Measurements from ENCODE around the gene SAE1. TPM values are rescaled to one million over a fixed set of nuclear protein-coding genes. Genes with fewer than 3 reads are reported as not detected.

SAE1 gene
- total and polyA plus RNA-seq, 8 donors, result 16.2 to 373 (median 43.5) TPM

DNA sequence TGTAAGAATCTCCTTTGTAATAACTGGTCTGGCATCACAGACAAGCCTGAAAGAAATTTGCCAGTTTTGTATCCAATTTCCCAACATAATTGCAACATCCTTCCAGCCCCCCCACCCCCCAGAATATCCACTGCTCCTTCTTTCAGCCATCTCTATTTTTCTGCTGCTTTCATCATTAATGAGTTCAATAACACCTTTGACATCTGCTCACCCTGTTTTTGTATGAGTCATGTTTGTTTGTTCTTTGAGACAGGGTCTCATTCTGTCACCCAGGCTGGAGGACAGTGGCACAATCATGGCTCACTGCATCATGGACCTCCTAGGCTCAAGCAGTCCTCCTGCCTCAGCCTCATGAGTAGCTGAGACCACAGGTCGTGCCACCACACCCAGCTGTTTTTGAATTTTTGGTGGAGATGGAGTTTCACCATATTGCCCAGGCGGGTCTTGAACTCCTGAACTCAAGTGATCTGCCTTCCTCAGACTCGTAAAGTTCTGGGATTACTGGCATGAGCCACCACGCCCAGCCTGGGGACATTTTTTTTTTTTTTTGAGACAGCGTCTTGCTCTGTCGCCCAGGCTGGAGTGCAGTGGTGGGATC is 10.1 kb upstream of the SAE1 start:
- H3K4me1 ChIP-seq, result peaks cover 0 to 9% (median 7%) of the 10 kb centered on the region in 4 donors
- intact Hi-C loops (cut with DNase I; ENCODE audit: low total_unique reads), result loop anchor here (5.0 kb wide), 1 partner anchor 38 kb away; no protein-coding TSS in a partner anchor
- H3K4me3 ChIP-seq, result no peak overlapping the region
- no peak overlapping the region for H3K27ac ChIP-seq
- WGBS, 5 donors, result 82 to 89% (median 88%) methylated on average over 6 of the region's 6 CpGs
- no peaks in the 10 kb centered on the region for H3K36me3 ChIP-seq
- H3K9me3 ChIP-seq, result no peaks in the 10 kb centered on the region
- no peaks in the 10 kb centered on the region for H3K27me3 ChIP-seq
- DNase-seq, result no peak
- TF ChIP-seq EP300 (IDR thresholded peaks at IDR 0.05) (no peak), POLR2AphosphoS5 (IDR thresholded peaks at IDR 0.05) (no peak), POLR2A (IDR thresholded peaks at IDR 0.05) (no peak)

DNA sequence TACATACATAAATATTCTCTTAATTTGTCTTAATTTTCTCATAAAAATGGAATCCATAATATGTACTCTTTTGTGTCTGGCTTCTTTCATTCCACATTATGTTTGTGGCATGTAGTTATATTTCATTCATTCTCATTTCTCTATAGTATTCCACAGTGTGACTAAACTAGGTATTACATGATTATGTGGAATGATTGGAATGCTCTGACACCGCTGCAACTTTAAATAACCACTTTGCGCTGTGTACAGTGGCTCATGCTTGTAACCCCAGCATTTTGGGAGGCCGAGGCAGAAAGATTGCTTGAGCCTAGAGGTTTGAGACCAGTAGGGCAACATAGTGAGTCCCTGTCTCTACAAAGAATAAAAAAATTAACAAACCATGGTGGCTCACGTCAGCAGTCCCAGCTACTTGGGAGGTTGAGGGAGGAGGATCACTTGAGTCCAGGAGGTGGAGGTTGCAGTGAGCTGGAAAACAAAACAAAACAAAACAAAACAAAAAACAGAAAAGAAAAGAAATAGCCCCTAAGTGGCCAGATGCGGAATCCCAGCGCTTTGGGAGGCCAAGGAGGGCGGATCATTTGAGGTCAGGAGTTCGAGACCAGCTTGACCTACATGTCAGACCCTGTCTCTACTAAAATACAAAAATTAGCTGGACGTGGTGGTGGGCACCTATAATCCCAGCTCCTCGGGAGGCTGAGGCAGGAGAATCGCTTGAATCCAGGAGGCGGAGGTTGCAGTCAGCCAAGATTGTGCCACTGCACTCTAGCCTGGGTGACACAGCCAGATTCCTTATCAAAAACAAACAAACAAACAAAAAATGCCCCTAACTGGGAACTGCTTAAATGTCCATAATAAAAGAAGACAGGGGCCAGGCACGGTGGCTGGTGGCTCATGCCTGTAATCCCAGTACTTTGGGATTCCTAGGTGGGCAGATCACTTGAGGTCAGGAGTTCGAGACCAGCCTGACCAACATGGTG is 8.0 kb upstream of the SAE1 start:
- TF ChIP-seq EP300 (IDR thresholded peaks at IDR 0.05), result no peak
- TF ChIP-seq, protein P1, sequence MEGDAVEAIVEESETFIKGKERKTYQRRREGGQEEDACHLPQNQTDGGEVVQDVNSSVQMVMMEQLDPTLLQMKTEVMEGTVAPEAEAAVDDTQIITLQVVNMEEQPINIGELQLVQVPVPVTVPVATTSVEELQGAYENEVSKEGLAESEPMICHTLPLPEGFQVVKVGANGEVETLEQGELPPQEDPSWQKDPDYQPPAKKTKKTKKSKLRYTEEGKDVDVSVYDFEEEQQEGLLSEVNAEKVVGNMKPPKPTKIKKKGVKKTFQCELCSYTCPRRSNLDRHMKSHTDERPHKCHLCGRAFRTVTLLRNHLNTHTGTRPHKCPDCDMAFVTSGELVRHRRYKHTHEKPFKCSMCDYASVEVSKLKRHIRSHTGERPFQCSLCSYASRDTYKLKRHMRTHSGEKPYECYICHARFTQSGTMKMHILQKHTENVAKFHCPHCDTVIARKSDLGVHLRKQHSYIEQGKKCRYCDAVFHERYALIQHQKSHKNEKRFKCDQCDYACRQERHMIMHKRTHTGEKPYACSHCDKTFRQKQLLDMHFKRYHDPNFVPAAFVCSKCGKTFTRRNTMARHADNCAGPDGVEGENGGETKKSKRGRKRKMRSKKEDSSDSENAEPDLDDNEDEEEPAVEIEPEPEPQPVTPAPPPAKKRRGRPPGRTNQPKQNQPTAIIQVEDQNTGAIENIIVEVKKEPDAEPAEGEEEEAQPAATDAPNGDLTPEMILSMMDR (IDR thresholded peaks at IDR 0.05), result no peak
- no peak for TF ChIP-seq POLR2A (IDR thresholded peaks at IDR 0.05)
- TF ChIP-seq POLR2AphosphoS5 (IDR thresholded peaks at IDR 0.05), result no peak
- DNase-seq, result no peak
- Histone ChIP-seq H3K4me3 (no peak overlapping the region), H3K27ac (peak overlapping the region in 1 of 5 donors; percentile 7), H3K9me3 (no peaks in the 10 kb centered on the region), H3K4me1 (peaks cover 0 to 9% (median 7%) of the 10 kb centered on the region in 4 donors), H3K36me3 (no peaks in the 10 kb centered on the region), H3K27me3 (no peaks in the 10 kb centered on the region)
- 75 to 85% (median 78%) methylated on average over 14 of the region's 14 CpGs for WGBS, 5 donors
- intact Hi-C loops (cut with DNase I; ENCODE audit: low total_unique reads), result loop anchor here (5.0 kb wide), 1 partner anchor 40 kb away; no protein-coding TSS in a partner anchor

DNA sequence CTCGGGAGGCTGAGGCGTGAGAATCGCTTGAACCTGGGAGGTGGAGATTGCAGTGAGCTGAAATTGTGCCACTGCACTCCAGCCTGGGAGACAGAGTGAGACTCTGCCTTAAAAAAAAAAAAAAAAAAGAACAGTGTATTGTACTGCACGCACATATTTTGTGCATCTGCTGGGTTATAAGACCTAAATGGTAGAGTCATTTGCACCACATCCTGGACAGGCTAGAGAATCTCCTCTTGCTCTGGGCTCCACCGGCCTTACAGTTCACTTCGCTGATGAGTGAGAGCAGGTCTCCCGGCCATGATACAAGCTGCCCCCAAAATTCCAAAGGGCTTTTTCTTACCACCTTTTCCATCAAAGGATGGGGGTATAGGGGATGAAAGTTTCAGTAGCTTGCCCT is 7.2 kb upstream of the SAE1 start:
- Histone ChIP-seq H3K9me3 (no peaks in the 10 kb centered on the region), H3K27ac (no peak overlapping the region), H3K4me3 (no peak overlapping the region), H3K4me1 (peaks cover 0 to 9% (median 7%) of the 10 kb centered on the region in 4 donors), H3K36me3 (no peaks in the 10 kb centered on the region), H3K27me3 (no peaks in the 10 kb centered on the region)
- intact Hi-C loops (cut with DNase I; ENCODE audit: low total_unique reads), result loop anchor here (5.0 kb wide), 1 partner anchor 41 kb away; no protein-coding TSS in a partner anchor
- no peak for DNase-seq
- 86 to 90% (median 86%) methylated on average over 7 of the region's 7 CpGs for WGBS, 5 donors
- TF ChIP-seq, protein P1 (IDR thresholded peaks at IDR 0.05), result no peak
- TF ChIP-seq POLR2AphosphoS5 (IDR thresholded peaks at IDR 0.05) (no peak), POLR2A (IDR thresholded peaks at IDR 0.05) (no peak), EP300 (IDR thresholded peaks at IDR 0.05) (no peak)

DNA sequence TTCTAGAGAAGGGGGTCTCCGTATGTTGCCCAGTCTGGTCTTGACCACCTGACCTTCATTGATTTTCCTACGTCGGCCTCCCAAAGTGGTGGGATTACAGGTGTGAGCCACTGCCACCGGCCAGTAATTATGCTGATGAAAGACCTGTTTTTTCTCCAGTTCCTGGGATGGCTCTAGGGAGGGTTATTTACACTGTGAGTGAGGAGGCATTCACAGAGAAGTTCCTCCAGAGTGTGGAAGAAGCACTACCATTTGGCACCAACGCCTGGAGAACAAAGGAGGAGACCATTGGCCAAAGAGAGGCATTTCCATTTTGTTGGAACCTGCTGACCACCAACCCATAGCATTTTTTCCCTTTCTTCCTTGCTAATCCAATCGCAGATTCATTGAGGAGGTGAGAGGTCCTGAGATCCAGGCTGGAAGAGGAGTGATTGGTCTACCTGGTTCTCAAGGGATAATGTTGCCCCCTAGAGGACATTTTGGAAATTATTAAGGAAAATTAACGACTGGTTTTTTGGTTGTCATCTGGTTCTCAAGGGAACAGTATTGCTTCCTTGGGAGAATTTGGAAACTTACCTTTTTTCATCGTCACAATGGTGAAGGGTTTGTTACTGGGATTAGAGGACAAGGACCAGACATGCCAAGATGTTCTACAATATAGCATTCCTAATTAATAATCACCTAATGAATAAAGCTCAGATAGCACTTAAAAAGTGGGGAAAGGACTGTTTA is 5.5 kb upstream of the SAE1 start:
- Histone ChIP-seq H3K4me1 (peaks cover 0 to 13% (median 7%) of the 10 kb centered on the region in 4 donors), H3K36me3 (no peaks in the 10 kb centered on the region), H3K27me3 (no peaks in the 10 kb centered on the region), H3K27ac (peak overlapping the region in 3 of 5 donors; percentile 7 to 60 (median 41)), H3K9me3 (no peaks in the 10 kb centered on the region), H3K4me3 (no peak overlapping the region)
- 30 to 38% (median 35%) methylated on average over 8 of the region's 8 CpGs for WGBS, 5 donors
- TF ChIP-seq POLR2A (IDR thresholded peaks at IDR 0.05) (no peak), POLR2AphosphoS5 (IDR thresholded peaks at IDR 0.05) (peak in 1 of 3 donors; percentile 61), EP300 (IDR thresholded peaks at IDR 0.05) (no peak)
- TF ChIP-seq, protein P1 (IDR thresholded peaks at IDR 0.05), result peak in 5 of 7 experiments; percentile 45 to 93 (median 78)
- DNase-seq, result peak in 1 of 2 donors; percentile 88
- intact Hi-C loops (cut with DNase I; ENCODE audit: low total_unique reads), result loop anchor here (5.0 kb wide), 1 partner anchor 43 kb away; no protein-coding TSS in a partner anchor

Measured in stomach (tissue), 9 donors.